Spleen (tissue), 11 donors: ENCODE data around the gene MYO18A. TPM values are rescaled to one million over a fixed set of nuclear protein-coding genes. Genes with fewer than 3 reads are reported as not detected.

Experiments
- DNase-seq: peaks from one replicate; pipeline ENCODE4 v3.0.0-alpha.2; 2020
- H3K27ac ChIP-seq, 8 donors: fragments of 200-600 bp; sonication (generic) in 7 of 8; 1 replicate in 4 of 8; 2 replicates in 4 of 8; pipeline versions ENCODE4 v1.5.0 to v1.8.0; 2016 to 2021; ENCODE audit warnings: inconsistent platforms in 4 of 8, mild to moderate bottlenecking in 4 of 8, moderate library complexity in 1 of 8
- H3K27me3 ChIP-seq, 7 donors: fragments of 200-600 bp; sonication (generic) in 6 of 7; replicated peaks in 1 of 7; 1 replicate in 4 of 7; 2 replicates in 3 of 7; pipeline versions ENCODE4 v1.5.0 to v1.8.0; 2016 to 2021; ENCODE audit warnings: inconsistent platforms in 3 of 7, mild to moderate bottlenecking in 1 of 7
- H3K36me3 ChIP-seq, 6 donors: fragments of 200-600 bp; sonication (generic) in 5 of 6; 1 replicate in 4 of 6; 2 replicates in 2 of 6; pipeline versions ENCODE4 v1.5.0 to v1.8.0; 2016 to 2021; ENCODE audit warnings: inconsistent platforms in 2 of 6
- H3K4me1 ChIP-seq, 6 donors: fragments of 200-600 bp; sonication (generic) in 5 of 6; 1 replicate in 3 of 6; 2 replicates in 3 of 6; pipeline versions ENCODE4 v1.5.0 to v1.8.0; 2016 to 2021; ENCODE audit warnings: inconsistent platforms in 3 of 6
- H3K4me3 ChIP-seq, 8 donors: fragments of 200-600 bp; sonication (generic) in 7 of 8; 1 replicate in 4 of 8; 2 replicates in 4 of 8; pipeline versions ENCODE4 v1.5.0 to v1.8.0; 2016 to 2021; ENCODE audit warnings: inconsistent platforms in 4 of 8, mild to moderate bottlenecking in 4 of 8, moderate library complexity in 2 of 8
- H3K9me3 ChIP-seq, 8 donors: fragments of 200-600 bp; sonication (generic) in 7 of 8; 1 replicate in 4 of 8; 2 replicates in 4 of 8; pipeline versions ENCODE4 v1.5.0 to v1.8.0; 2016 to 2021; ENCODE audit warnings: inconsistent platforms in 4 of 8
- CTCF ChIP-seq, 11 experiments: fragments of 200-600 bp in 7 of 11; fragments of 450-650 bp in 4 of 11; sonication (generic) in 4 of 11; IDR thresholded peaks in 8 of 11; conservative IDR thresholded peaks in 3 of 11; 1 replicate in 7 of 11; 2 replicates in 4 of 11; pipeline versions ENCODE4 v1.4.0 to v1.8.0; 2016 to 2021; ENCODE audit warnings: antibody characterized with exemption in 11 of 11, inconsistent platforms in 4 of 11, mild to moderate bottlenecking in 1 of 11
- POLR2A ChIP-seq, 3 donors: fragments of 450-650 bp; IDR thresholded peaks; one replicate each; pipeline ENCODE4 v1.5.1; 2017; ENCODE audit warnings: antibody characterized with exemption in 3 of 3, mild to moderate bottlenecking in 1 of 3
- POLR2AphosphoS5 ChIP-seq, 3 donors: sonication (generic); formaldehyde crosslinking; IDR thresholded peaks; one replicate each; pipeline ENCODE4 v1.5.1; 2017; ENCODE audit warnings: antibody characterized with exemption in 3 of 3
- WGBS, 5 donors: extraction: QIAGEN DNeasy Blood & Tissue Kit in 3 of 5; methylation state at CpG; one replicate each; pipeline versions ENCODE4 v1.1.5 to v1.1.7; 2013 to 2018; 5-methylcytosine and 5-hydroxymethylcytosine counted together
- intact Hi-C: fragments of 100-400 bp; cut with DNase I; formaldehyde crosslinking; loops from one replicate; pipeline ENCODE4 v1.15.0; 2023; ENCODE audit warnings: low total_unique reads
- polyA plus RNA-seq, 3 donors: library from polyadenylated mRNA; stranded (reverse); fragments of 200-250 nt; gene quantifications; one replicate each; pipeline ENCODE4 v1.2.1, GENCODE V29; 2013
- total RNA-seq, 7 donors: library from RNA; depleted of rRNA in 3 of 7; stranded (reverse); fragments of >200 nt in 3 of 7; fragmentation: NEBNext Ultra II Directional in 4 of 7; extraction: Animal tissue kit (Norgen Biotek cat#: 25700) in 4 of 7; gene quantifications; one replicate each; pipeline versions ENCODE4 v1.1.0 to v1.2.1, GENCODE V29; 2016 to 2021
- donor health status: healthy with polysubstance abuse.
- donor health status: DM: no; HTN: no; CAD: no; lungs with moderate emphysema.
- donor health status: DM: no; HTN: no; CAD: no.
- donor health status: Bipolar disorder and iron deficiency.
- donor health status: healthy.
- donor health status: DM: no; HTN: no; CAD: no.
- donor health status: DM: yes; HTN: yes; CAD: no.

The MYO18A gene
- total and polyA plus RNA-seq, 10 donors: 24.2 to 114 (median 68.0) TPM

DNA sequence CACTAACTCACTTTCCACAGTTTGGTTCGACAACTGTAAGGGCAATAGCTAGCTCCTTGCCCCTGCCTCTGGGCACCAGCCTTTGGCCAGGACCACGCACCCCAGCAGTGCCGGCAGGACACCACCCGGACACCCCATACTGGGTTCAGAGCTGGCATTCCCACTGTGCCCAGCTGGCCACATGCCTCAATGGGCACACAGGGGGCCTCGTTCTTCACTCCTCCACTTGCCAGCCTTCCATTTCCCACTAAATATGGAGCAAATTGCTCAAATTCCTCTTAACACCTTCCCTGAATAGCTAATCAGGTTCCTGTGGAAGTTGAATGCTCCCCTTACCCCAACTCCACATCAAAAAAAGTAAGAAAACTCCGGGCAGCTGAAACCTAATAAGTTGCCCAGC lies 84.8 kb downstream of the MYO18A start:
- WGBS, 5 donors: 78 to 99% (median 93%) methylated on average over 4 to 6 of the region's 6 CpGs
- Histone ChIP-seq H3K27ac (no peak overlapping the region), H3K27me3 (no peaks in the 10 kb centered on the region), H3K36me3 (peaks cover 0 to 100% (median 100%) of the 10 kb centered on the region in 6 donors), H3K4me1 (no peaks in the 10 kb centered on the region), H3K4me3 (no peak overlapping the region), H3K9me3 (no peaks in the 10 kb centered on the region)
- no peak for DNase-seq
- intact Hi-C loops: no loop called here
- TF ChIP-seq POLR2AphosphoS5 (IDR thresholded peaks at IDR 0.05): no peak
- TF ChIP-seq POLR2A (IDR thresholded peaks at IDR 0.05): no peak
- no peak for TF ChIP-seq CTCF (IDR thresholded peaks at IDR 0.05 in 8 of 11, conservative IDR thresholded peaks at IDR 0.05 in 3 of 11)

GRCh38 chr17:29094101-29094708 lies 86.0 kb downstream of the MYO18A start:
- no peak overlapping the region for H3K27ac ChIP-seq
- H3K4me3 ChIP-seq: no peak overlapping the region
- H3K36me3 ChIP-seq: peaks cover 0 to 100% (median 100%) of the 10 kb centered on the region in 6 donors
- no peak for DNase-seq
- intact Hi-C loops: no loop called here
- no peak for TF ChIP-seq CTCF (IDR thresholded peaks at IDR 0.05 in 8 of 11, conservative IDR thresholded peaks at IDR 0.05 in 3 of 11)
- no peak for TF ChIP-seq POLR2AphosphoS5 (IDR thresholded peaks at IDR 0.05)
- no peak for TF ChIP-seq POLR2A (IDR thresholded peaks at IDR 0.05)
- H3K9me3 ChIP-seq: no peaks in the 10 kb centered on the region
- WGBS, 5 donors: 88 to 95% (median 92%) methylated on average over 11 of the region's 11 CpGs
- H3K27me3 ChIP-seq: no peaks in the 10 kb centered on the region
- no peaks in the 10 kb centered on the region for H3K4me1 ChIP-seq

- intact Hi-C loops: no loop called here
- peaks cover 0 to 100% (median 99%) of the 10 kb centered on the region in 6 donors for H3K36me3 ChIP-seq
- no peaks in the 10 kb centered on the region for H3K27me3 ChIP-seq
- DNase-seq: no peak
- TF ChIP-seq POLR2A (IDR thresholded peaks at IDR 0.05) (no peak), POLR2AphosphoS5 (IDR thresholded peaks at IDR 0.05) (no peak), CTCF (IDR thresholded peaks at IDR 0.05 in 8 of 11, conservative IDR thresholded peaks at IDR 0.05 in 3 of 11) (no peak)
- no peak overlapping the region for H3K4me3 ChIP-seq
- H3K9me3 ChIP-seq: no peaks in the 10 kb centered on the region
- H3K27ac ChIP-seq: no peak overlapping the region
- H3K4me1 ChIP-seq: no peaks in the 10 kb centered on the region
- WGBS, 5 donors: 95 to 98% (median 96%) methylated on average over 19 to 20 of the region's 20 CpGs
These were observed 86.9 kb downstream of the MYO18A start for GRCh38 chr17:29093090-29093871.

DNA sequence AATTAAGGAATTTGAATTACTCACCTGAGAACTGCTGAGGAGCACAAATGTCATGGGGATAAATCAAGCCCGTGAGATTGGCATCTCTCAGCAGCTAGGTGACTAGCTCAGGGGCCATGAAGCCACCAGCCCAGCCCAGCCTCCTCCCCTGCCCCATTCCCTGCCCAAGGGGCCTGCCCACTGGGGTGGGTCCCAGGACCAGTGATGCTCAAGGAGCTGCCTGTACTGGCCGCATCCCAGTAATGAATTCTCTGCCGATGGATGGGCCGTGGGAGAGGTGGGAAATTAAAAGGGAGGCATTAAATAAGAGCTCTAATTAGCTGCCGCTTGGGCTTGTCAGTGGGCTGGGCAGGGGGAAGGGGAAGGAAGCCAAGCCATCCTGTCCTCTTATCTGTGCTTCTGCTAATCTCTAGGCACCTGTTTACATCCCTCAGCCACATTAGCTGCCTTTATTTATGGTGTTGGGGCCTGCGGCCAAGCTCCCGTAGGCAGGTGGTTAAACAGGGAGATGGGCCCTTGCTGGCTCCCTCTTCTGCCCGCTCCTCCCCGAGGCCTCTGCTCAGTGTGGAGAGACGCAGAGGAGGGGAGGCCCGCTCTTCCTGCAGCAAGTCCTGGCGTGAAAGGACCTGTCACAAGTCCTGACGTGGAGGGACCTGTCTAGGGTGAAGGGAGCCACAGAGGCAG lies 88.5 kb downstream of the MYO18A start:
- no peak for DNase-seq
- WGBS, 5 donors: 81 to 92% (median 88%) methylated on average over 11 to 13 of the region's 13 CpGs
- Histone ChIP-seq H3K27ac (no peak overlapping the region), H3K4me3 (no peak overlapping the region), H3K27me3 (no peaks in the 10 kb centered on the region), H3K36me3 (peaks cover 0 to 100% (median 96%) of the 10 kb centered on the region in 6 donors), H3K9me3 (no peaks in the 10 kb centered on the region), H3K4me1 (no peaks in the 10 kb centered on the region)
- no peak for TF ChIP-seq CTCF (IDR thresholded peaks at IDR 0.05 in 8 of 11, conservative IDR thresholded peaks at IDR 0.05 in 3 of 11)
- no peak for TF ChIP-seq POLR2A (IDR thresholded peaks at IDR 0.05)
- no peak for TF ChIP-seq POLR2AphosphoS5 (IDR thresholded peaks at IDR 0.05)
- intact Hi-C loops: no loop called here
